ENCODE results near the gene RBP4.

RBP4 gene

DNA sequence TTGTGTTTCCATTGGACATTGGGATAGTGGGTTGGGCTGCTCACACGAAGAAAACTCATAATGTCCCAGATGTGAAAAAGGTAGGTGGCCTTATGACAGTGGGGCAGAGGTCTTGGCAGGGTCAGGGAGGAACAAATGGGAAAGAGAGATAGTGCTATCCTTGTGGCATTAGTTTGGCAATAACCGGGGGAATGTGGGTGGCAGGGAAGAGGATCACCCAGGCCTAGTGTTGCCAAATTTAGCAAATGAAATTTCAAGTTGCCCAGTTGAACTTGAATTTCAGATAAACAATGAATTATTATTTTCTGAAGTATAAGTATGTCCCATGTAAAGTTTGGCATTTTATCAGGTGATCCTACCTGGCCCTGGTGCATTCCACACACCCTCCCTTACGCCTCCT is 12.1 kb upstream of the RBP4 start:
- no peaks in the 10 kb centered on the region for H3K9me3 ChIP-seq (ENCODE audit: control insufficient read depth in 2 of 2, low read length in 2 of 2)
- H3K27me3 ChIP-seq (ENCODE audit: control insufficient read depth in 2 of 2, insufficient read depth in 2 of 2, low read length in 2 of 2) = no peaks in the 10 kb centered on the region
- H3K27ac ChIP-seq (ENCODE audit: low read depth in 2 of 2, low read length in 2 of 2) = no peak overlapping the region

DNA sequence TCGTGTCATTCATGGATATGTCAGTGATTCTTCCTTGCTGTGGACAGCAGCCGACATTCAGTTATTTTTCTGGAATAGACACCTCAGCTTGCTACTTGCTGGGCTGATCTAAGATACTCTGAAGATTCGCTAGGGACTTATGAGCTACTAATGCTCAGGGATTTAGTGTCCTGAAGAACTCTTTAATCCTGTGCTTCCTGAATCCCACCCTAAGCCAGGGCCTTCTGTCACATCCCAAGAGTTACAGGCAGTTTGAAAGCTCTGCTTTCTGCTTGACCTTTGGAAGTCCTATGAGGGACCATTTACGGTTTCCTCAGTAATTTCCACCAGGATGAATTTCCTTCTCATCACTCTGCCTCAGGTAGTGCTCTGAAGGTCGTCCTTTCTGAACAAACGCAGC is 11.3 kb upstream of the RBP4 start, which contains the start of gene PDE6C:
PDE6C (plus strand) TSS at position 227 of the 400 bp plus-strand sequence. CDS start 189 bp downstream, outside the sequence.
- no peak within 1 kb of the TSS for H3K4me3 ChIP-seq (ENCODE audit: low read length in 2 of 2)
- no peaks in the 10 kb centered on the region for H3K36me3 ChIP-seq (ENCODE audit: control insufficient read depth in 2 of 2, insufficient read depth in 2 of 2, low read length in 2 of 2)
- H3K27ac ChIP-seq (ENCODE audit: low read depth in 2 of 2, low read length in 2 of 2) = no peak within 1 kb of the TSS
- no peaks in the 10 kb centered on the region for H3K9me3 ChIP-seq (ENCODE audit: control insufficient read depth in 2 of 2, low read length in 2 of 2)
- no peak within 1 kb of the TSS for H3K9ac ChIP-seq (ENCODE audit: low read depth in 1 of 2, low read length in 2 of 2)
- H3K4me1 ChIP-seq (ENCODE audit: control insufficient read depth in 2 of 2, insufficient read depth in 2 of 2, low read length in 2 of 2) = no peaks in the 10 kb centered on the region
- H3K27me3 ChIP-seq (ENCODE audit: control insufficient read depth in 2 of 2, insufficient read depth in 2 of 2, low read length in 2 of 2) = no peaks in the 10 kb centered on the region

More for the DNA sequence above, 12.1 kb upstream of the RBP4 start:
- Histone ChIP-seq H3K36me3 (ENCODE audit: control insufficient read depth in 2 of 2, insufficient read depth in 2 of 2, low read length in 2 of 2) (no peaks in the 10 kb centered on the region), H3K4me3 (ENCODE audit: low read length in 2 of 2) (no peak overlapping the region), H3K9ac (ENCODE audit: low read depth in 1 of 2, low read length in 2 of 2) (no peak overlapping the region), H3K4me1 (ENCODE audit: control insufficient read depth in 2 of 2, insufficient read depth in 2 of 2, low read length in 2 of 2) (no peaks in the 10 kb centered on the region)

DNA sequence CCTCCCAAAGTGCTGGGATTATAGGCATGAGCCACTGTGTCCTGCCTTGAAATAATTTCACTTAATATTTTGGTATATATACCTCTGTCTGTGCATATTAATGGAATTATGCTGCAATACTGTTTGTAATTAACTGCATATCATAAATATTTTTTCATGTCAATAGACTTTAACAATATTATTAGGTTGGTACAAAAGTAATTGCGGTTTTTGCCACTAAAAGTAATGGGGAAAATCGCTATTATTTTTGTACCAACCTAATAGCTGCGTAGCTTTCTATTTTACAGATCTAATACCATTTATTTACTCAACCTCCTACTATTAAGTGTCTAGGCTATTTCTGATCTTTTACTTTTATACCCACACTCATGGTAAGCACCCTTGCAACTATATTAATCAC is 7.4 kb upstream of the RBP4 start:
- H3K36me3 ChIP-seq (ENCODE audit: control insufficient read depth in 2 of 2, insufficient read depth in 2 of 2, low read length in 2 of 2) = no peaks in the 10 kb centered on the region
- peaks cover 0 to 6% of the 10 kb centered on the region in 2 donors for H3K27me3 ChIP-seq (ENCODE audit: control insufficient read depth in 2 of 2, insufficient read depth in 2 of 2, low read length in 2 of 2)
- no peak overlapping the region for H3K4me3 ChIP-seq (ENCODE audit: low read length in 2 of 2)
- H3K4me1 ChIP-seq (ENCODE audit: control insufficient read depth in 2 of 2, insufficient read depth in 2 of 2, low read length in 2 of 2) = no peaks in the 10 kb centered on the region
- no peak overlapping the region for H3K27ac ChIP-seq (ENCODE audit: low read depth in 2 of 2, low read length in 2 of 2)
- no peaks in the 10 kb centered on the region for H3K9me3 ChIP-seq (ENCODE audit: control insufficient read depth in 2 of 2, low read length in 2 of 2)
- no peak overlapping the region for H3K9ac ChIP-seq (ENCODE audit: low read depth in 1 of 2, low read length in 2 of 2)

DNA sequence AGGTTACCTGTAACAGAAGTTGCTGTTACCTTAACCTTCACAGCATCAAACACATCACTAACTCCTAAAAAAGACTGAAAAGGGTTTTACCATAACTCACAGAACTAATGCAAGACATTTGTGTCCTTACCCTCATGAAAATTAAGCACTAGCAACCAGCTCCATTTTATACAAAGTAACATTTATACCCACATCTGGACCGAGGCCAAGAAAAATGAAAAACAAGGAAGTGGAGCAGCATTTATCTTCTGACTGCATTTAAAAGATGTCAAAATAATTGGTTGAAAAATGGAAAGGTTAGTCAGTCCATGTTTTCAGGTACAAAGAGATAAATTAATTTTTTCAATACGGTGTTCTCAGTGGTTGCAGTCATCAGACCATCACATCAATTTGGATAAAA is 3.1 kb upstream of the RBP4 start:
- H3K27ac ChIP-seq (ENCODE audit: low read depth in 2 of 2, low read length in 2 of 2) = no peak overlapping the region

DNA sequence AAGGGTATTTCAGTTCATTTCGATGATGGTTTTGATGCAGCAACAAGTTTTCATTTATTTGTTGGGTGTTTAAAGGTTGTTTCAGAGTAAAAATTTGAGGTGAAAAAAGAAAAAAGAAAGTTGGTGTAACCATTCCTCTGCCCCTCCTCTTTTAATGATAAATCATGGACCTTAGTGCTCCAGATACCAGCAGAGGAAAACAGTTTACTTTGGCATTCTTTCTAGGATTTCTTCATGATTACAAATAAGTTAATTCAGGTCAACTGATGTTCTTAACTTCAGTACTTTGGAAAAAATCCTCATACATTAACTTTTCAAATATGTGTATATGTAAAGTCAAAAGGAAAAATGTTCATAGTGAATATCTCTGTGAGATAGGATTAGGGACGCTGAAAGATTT is 2.0 kb upstream of the RBP4 start:
- Histone ChIP-seq H3K9me3 (ENCODE audit: control insufficient read depth in 2 of 2, low read length in 2 of 2) (no peaks in the 10 kb centered on the region), H3K36me3 (ENCODE audit: control insufficient read depth in 2 of 2, insufficient read depth in 2 of 2, low read length in 2 of 2) (no peaks in the 10 kb centered on the region), H3K4me3 (ENCODE audit: low read length in 2 of 2) (no peak overlapping the region), H3K27ac (ENCODE audit: low read depth in 2 of 2, low read length in 2 of 2) (no peak overlapping the region), H3K9ac (ENCODE audit: low read depth in 1 of 2, low read length in 2 of 2) (no peak overlapping the region), H3K4me1 (ENCODE audit: control insufficient read depth in 2 of 2, insufficient read depth in 2 of 2, low read length in 2 of 2) (peaks cover 4 to 7% of the 10 kb centered on the region in 2 donors), H3K27me3 (ENCODE audit: control insufficient read depth in 2 of 2, insufficient read depth in 2 of 2, low read length in 2 of 2) (peaks cover 12 to 28% of the 10 kb centered on the region in 2 donors)

More for the DNA sequence above, 3.1 kb upstream of the RBP4 start:
- no peak overlapping the region for H3K9ac ChIP-seq (ENCODE audit: low read depth in 1 of 2, low read length in 2 of 2)
- H3K4me3 ChIP-seq (ENCODE audit: low read length in 2 of 2) = no peak overlapping the region
- no peaks in the 10 kb centered on the region for H3K9me3 ChIP-seq (ENCODE audit: control insufficient read depth in 2 of 2, low read length in 2 of 2)
- H3K27me3 ChIP-seq (ENCODE audit: control insufficient read depth in 2 of 2, insufficient read depth in 2 of 2, low read length in 2 of 2) = peaks cover 12 to 28% of the 10 kb centered on the region in 2 donors
- peaks cover 4 to 7% of the 10 kb centered on the region in 2 donors for H3K4me1 ChIP-seq (ENCODE audit: control insufficient read depth in 2 of 2, insufficient read depth in 2 of 2, low read length in 2 of 2)
- no peaks in the 10 kb centered on the region for H3K36me3 ChIP-seq (ENCODE audit: control insufficient read depth in 2 of 2, insufficient read depth in 2 of 2, low read length in 2 of 2)

DNA sequence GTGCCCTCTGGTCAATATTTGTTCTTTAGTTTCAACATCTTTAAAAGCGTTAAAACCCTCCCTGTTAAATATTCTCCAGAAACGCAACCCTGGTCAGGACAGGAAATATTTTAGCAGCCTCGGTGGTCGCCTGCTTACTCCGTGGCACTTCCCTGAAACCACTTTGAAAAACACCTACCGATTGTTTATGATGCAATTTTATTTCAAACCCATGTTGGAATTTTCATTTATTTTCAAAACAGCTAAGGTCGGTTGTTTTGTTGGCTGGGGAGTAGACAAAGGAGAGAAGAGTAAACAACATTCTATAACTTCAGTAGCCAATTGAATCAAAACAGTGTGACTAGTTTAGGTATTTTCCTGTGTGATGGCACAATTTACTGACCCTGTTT is 733 bp upstream of the RBP4 start:
- Histone ChIP-seq H3K9ac (ENCODE audit: low read depth in 1 of 2, low read length in 2 of 2) (no peak overlapping the region), H3K27ac (ENCODE audit: low read depth in 2 of 2, low read length in 2 of 2) (no peak overlapping the region), H3K27me3 (ENCODE audit: control insufficient read depth in 2 of 2, insufficient read depth in 2 of 2, low read length in 2 of 2) (peaks cover 12 to 28% of the 10 kb centered on the region in 2 donors), H3K36me3 (ENCODE audit: control insufficient read depth in 2 of 2, insufficient read depth in 2 of 2, low read length in 2 of 2) (no peaks in the 10 kb centered on the region), H3K4me3 (ENCODE audit: low read length in 2 of 2) (peak overlapping the region in 1 of 2 donors; percentile 20), H3K9me3 (ENCODE audit: control insufficient read depth in 2 of 2, low read length in 2 of 2) (no peaks in the 10 kb centered on the region), H3K4me1 (ENCODE audit: control insufficient read depth in 2 of 2, insufficient read depth in 2 of 2, low read length in 2 of 2) (peaks cover 4 to 7% of the 10 kb centered on the region in 2 donors)

DNA sequence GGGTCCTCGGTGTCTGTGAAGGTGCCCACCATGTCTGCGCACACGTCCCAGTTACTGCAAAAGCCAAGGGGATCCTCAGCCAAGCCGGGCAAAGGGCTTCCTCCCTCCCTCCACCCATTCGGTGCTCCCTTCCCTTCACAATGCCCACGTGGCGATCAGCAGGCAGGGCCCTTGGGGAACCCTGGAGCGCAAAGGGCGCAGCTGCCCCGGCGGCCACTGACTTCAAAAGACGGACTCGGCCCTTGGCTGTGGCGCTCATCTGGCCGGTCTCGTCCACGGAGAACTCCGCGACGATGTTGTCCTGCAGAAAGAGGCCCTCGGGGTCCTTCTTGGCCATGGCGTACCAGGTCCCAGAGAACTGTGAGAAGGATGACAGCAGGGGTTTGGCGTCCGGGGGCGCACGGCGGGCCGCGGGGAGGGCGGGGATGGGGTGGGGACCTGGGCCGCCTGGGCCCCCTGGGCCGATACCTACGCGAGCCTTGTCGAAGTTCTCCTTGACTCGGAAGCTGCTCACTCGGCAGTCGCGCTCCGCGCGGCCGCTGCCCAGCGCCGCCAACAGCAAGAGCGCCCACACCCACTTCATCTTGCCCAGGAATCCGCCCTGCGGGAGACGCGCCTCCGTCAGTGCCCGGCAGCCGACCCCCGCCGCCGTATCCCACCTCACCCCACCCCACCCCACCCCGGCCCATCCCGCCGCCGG is 439 bp downstream of the RBP4 start:
- no peaks in the 10 kb centered on the region for H3K36me3 ChIP-seq (ENCODE audit: control insufficient read depth in 2 of 2, insufficient read depth in 2 of 2, low read length in 2 of 2)
- no peak overlapping the region for H3K27ac ChIP-seq (ENCODE audit: low read depth in 2 of 2, low read length in 2 of 2)
- no peaks in the 10 kb centered on the region for H3K9me3 ChIP-seq (ENCODE audit: control insufficient read depth in 2 of 2, low read length in 2 of 2)
- H3K4me1 ChIP-seq (ENCODE audit: control insufficient read depth in 2 of 2, insufficient read depth in 2 of 2, low read length in 2 of 2) = peaks cover 4 to 7% of the 10 kb centered on the region in 2 donors
- no peak overlapping the region for H3K9ac ChIP-seq (ENCODE audit: low read depth in 1 of 2, low read length in 2 of 2)
- H3K27me3 ChIP-seq (ENCODE audit: control insufficient read depth in 2 of 2, insufficient read depth in 2 of 2, low read length in 2 of 2) = peaks cover 12 to 28% of the 10 kb centered on the region in 2 donors
- H3K4me3 ChIP-seq (ENCODE audit: low read length in 2 of 2) = peak overlapping the region in 1 of 2 donors; percentile 41

DNA sequence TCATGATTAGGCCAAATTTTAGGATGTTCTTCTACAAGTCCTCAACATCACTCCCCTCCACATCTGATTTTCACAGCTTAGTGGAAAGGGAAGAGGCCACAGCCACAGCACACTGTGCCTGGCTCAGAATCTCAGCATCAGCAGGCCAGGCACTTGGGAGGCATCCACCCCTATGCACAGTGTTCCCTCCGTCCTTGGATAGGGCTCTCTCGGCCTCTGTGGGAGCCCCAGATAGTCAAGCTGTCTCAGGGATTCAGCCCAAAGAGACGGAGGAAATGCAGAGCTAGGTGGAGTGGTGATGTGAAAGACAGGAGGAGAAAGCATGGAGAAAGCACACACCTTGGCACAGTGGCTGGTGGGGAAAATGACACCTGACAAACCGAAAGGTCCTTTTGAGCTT is 1.3 kb downstream of the RBP4 start:
- H3K4me3 ChIP-seq (ENCODE audit: low read length in 2 of 2) = no peak overlapping the region
- H3K27ac ChIP-seq (ENCODE audit: low read depth in 2 of 2, low read length in 2 of 2) = no peak overlapping the region
- peaks cover 4 to 7% of the 10 kb centered on the region in 2 donors for H3K4me1 ChIP-seq (ENCODE audit: control insufficient read depth in 2 of 2, insufficient read depth in 2 of 2, low read length in 2 of 2)
- H3K27me3 ChIP-seq (ENCODE audit: control insufficient read depth in 2 of 2, insufficient read depth in 2 of 2, low read length in 2 of 2) = peaks cover 12 to 28% of the 10 kb centered on the region in 2 donors
- no peak overlapping the region for H3K9ac ChIP-seq (ENCODE audit: low read depth in 1 of 2, low read length in 2 of 2)
- no peaks in the 10 kb centered on the region for H3K9me3 ChIP-seq (ENCODE audit: control insufficient read depth in 2 of 2, low read length in 2 of 2)
- H3K36me3 ChIP-seq (ENCODE audit: control insufficient read depth in 2 of 2, insufficient read depth in 2 of 2, low read length in 2 of 2) = no peaks in the 10 kb centered on the region

DNA sequence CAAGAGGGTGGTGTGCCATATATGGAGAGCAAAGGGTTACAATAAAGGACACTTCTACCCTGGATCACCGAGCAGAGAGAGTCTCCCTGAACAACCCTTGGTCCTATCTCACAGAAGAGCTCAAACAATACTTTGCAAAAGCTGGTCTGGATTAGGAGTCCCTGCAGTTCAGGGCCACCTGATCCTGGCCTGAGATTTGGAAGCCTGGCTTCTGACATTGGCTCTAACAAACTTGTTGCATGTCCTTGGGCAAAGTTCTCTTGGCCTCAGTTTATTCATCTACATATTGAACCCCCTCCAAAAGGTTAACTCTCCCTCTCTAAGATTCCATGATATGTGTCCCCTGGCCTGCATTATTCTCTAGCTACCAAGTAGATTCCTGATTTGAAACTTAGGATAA is 1.7 kb downstream of the RBP4 start:
- Histone ChIP-seq H3K27me3 (ENCODE audit: control insufficient read depth in 2 of 2, insufficient read depth in 2 of 2, low read length in 2 of 2) (peaks cover 8 to 28% of the 10 kb centered on the region in 2 donors), H3K9me3 (ENCODE audit: control insufficient read depth in 2 of 2, low read length in 2 of 2) (no peaks in the 10 kb centered on the region), H3K27ac (ENCODE audit: low read depth in 2 of 2, low read length in 2 of 2) (no peak overlapping the region), H3K9ac (ENCODE audit: low read depth in 1 of 2, low read length in 2 of 2) (no peak overlapping the region), H3K36me3 (ENCODE audit: control insufficient read depth in 2 of 2, insufficient read depth in 2 of 2, low read length in 2 of 2) (no peaks in the 10 kb centered on the region), H3K4me3 (ENCODE audit: low read length in 2 of 2) (no peak overlapping the region), H3K4me1 (ENCODE audit: control insufficient read depth in 2 of 2, insufficient read depth in 2 of 2, low read length in 2 of 2) (peaks cover 4 to 7% of the 10 kb centered on the region in 2 donors)

DNA sequence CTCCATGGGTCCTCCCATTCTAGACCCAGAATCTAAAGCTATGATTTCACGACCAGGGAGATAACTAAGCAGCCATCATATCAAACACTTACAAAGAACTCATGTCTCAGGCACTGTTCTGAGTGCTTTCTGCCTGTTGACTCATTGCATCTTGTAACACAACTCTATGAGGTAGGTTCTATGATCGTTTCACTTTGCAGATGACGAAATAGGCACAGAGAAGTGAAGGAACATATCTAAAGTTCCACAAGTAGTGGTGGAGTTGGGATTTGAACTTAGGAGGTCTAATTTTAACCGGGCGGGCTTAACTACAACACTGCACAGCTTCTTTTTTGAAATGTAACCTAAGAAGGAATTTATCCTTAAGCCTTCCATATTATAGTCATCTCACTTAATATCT is 2.9 kb downstream of the RBP4 start:
- Histone ChIP-seq H3K9me3 (ENCODE audit: control insufficient read depth in 2 of 2, low read length in 2 of 2) (no peaks in the 10 kb centered on the region), H3K27ac (ENCODE audit: low read depth in 2 of 2, low read length in 2 of 2) (no peak overlapping the region), H3K4me3 (ENCODE audit: low read length in 2 of 2) (no peak overlapping the region), H3K36me3 (ENCODE audit: control insufficient read depth in 2 of 2, insufficient read depth in 2 of 2, low read length in 2 of 2) (no peaks in the 10 kb centered on the region), H3K4me1 (ENCODE audit: control insufficient read depth in 2 of 2, insufficient read depth in 2 of 2, low read length in 2 of 2) (peaks cover 4 to 7% of the 10 kb centered on the region in 2 donors), H3K9ac (ENCODE audit: low read depth in 1 of 2, low read length in 2 of 2) (no peak overlapping the region), H3K27me3 (ENCODE audit: control insufficient read depth in 2 of 2, insufficient read depth in 2 of 2, low read length in 2 of 2) (peaks cover 5 to 28% of the 10 kb centered on the region in 2 donors)

Measured in mucosa of rectum (tissue), 2 donors.